ENCODE results near the gene PTH2. TPM values are rescaled to one million over a fixed set of nuclear protein-coding genes. Genes with fewer than 3 reads are reported as not detected.
"Not testable (repeated sequence)": the region's sequence is repeated elsewhere in the genome, so short reads cannot be mapped to it uniquely, and the experiment has no call there.

PTH2 gene
- total RNA-seq, 1 donor from 2014 or later = not detected

DNA sequence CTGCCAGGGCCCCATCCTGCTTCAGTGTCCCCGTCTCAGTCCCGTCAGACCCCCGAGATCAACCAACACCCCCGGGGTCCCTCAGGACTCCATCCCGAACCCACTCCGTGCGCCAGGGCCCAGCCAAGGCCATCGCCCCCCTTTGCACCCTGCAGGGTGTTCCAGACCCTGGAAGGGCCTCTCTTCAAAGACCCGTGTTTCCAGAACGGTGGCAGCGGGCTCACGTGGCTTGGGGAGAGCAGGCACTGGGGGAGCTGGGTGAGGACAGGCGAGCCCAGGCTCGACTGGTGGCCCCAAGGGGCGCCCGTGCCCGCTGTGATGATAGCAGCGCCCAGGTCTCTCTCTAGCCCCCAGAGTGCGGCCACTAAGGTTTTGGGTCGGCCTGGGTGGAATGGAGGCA is 33.8 kb downstream of the PTH2 start:
- Histone ChIP-seq H3K27me3 (ENCODE audit: control insufficient read depth in 3 of 3, insufficient read depth in 3 of 3, low read length in 3 of 3) (peaks cover 0 to 30% (median 13%) of the 10 kb centered on the region in 3 donors), H3K4me3 (ENCODE audit: low read length in 3 of 3) (no peak overlapping the region), H3K27ac (ENCODE audit: low read depth, low read length) (no peak overlapping the region), H3K9me3 (ENCODE audit: control insufficient read depth in 3 of 3, low read length in 3 of 3) (no peaks in the 10 kb centered on the region), H3K9ac (ENCODE audit: low read depth in 1 of 3, low read length in 3 of 3) (no peak overlapping the region), H3K4me1 (ENCODE audit: control insufficient read depth in 3 of 3, insufficient read depth in 3 of 3, low read length in 3 of 3) (no peaks in the 10 kb centered on the region), H3K36me3 (ENCODE audit: control insufficient read depth in 3 of 3, insufficient read depth in 3 of 3, low read length in 3 of 3) (no peaks in the 10 kb centered on the region)

DNA sequence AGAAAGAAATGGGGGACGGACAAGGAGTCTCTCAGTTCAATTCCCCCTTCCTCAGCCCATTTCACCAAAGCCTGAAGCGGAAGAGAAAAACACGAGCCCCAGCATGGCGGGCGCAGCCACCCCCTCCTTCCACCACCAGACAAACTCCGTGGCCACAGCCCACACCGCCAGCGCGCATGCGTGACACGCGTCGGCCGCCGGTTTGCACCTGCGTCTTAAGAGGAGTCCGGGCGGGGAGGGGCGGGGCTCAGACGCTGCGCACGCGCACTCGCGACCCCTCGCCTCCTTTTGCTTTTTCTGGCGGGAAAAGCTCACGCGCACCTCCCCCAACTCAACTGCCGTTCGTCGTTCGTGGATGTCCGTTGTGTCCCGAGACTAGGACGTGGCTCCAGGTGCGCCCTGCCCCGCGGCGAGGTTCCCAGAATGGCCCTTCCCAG is 35.3 kb downstream of the PTH2 start, which contains the start of gene KASH5:
KASH5 (plus strand) TSS at position 314 of the 437 bp plus-strand sequence. CDS start 2,635 bp downstream, outside the sequence.
- no peak within 1 kb of the TSS for H3K27ac ChIP-seq (ENCODE audit: low read depth, low read length)
- no peaks in the 10 kb centered on the region for H3K4me1 ChIP-seq (ENCODE audit: control insufficient read depth in 3 of 3, insufficient read depth in 3 of 3, low read length in 3 of 3)
- no peak within 1 kb of the TSS for H3K9ac ChIP-seq (ENCODE audit: low read depth in 1 of 3, low read length in 3 of 3)
- no peaks in the 10 kb centered on the region for H3K9me3 ChIP-seq (ENCODE audit: control insufficient read depth in 3 of 3, low read length in 3 of 3)
- H3K27me3 ChIP-seq (ENCODE audit: control insufficient read depth in 3 of 3, insufficient read depth in 3 of 3, low read length in 3 of 3) = peaks cover 0 to 26% (median 4%) of the 10 kb centered on the region in 3 donors
- H3K4me3 ChIP-seq (ENCODE audit: low read length in 3 of 3) = no peak within 1 kb of the TSS
- H3K36me3 ChIP-seq (ENCODE audit: control insufficient read depth in 3 of 3, insufficient read depth in 3 of 3, low read length in 3 of 3) = no peaks in the 10 kb centered on the region

DNA sequence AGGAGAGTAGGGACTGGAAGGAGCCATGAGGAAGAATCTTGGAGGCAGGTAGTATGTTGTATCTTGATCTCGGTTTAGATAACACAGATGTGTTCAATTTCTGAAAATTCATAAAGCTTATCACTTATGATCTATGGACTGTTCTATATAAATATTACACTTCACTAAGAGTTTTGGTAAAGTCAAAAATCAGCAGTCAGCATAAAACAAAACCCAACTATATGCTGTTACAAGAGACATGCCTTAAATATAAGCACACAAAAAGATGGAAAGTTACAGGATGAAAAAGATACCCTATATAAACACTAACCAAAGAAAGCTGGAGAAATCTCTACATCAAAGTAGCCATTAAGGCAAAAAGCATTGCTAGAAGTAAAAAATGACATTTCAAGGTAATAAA is 39.6 kb downstream of the PTH2 start:
- H3K9ac ChIP-seq (ENCODE audit: low read depth in 1 of 3, low read length in 3 of 3) = no peak overlapping the region
- H3K9me3 ChIP-seq (ENCODE audit: control insufficient read depth in 3 of 3, low read length in 3 of 3) = peaks cover 0 to 3% (median 0%) of the 10 kb centered on the region in 3 donors
- no peaks in the 10 kb centered on the region for H3K36me3 ChIP-seq (ENCODE audit: control insufficient read depth in 3 of 3, insufficient read depth in 3 of 3, low read length in 3 of 3)
- H3K27ac ChIP-seq (ENCODE audit: low read depth, low read length) = no peak overlapping the region
- peaks cover 0 to 6% (median 3%) of the 10 kb centered on the region in 3 donors for H3K27me3 ChIP-seq (ENCODE audit: control insufficient read depth in 3 of 3, insufficient read depth in 3 of 3, low read length in 3 of 3)
- H3K4me1 ChIP-seq (ENCODE audit: control insufficient read depth in 3 of 3, insufficient read depth in 3 of 3, low read length in 3 of 3) = no peaks in the 10 kb centered on the region
- H3K4me3 ChIP-seq (ENCODE audit: low read length in 3 of 3) = no peak overlapping the region

GRCh38 chr19:49382639-49383038 is 40.6 kb downstream of the PTH2 start:
- Histone ChIP-seq H3K27me3 (ENCODE audit: control insufficient read depth in 3 of 3, insufficient read depth in 3 of 3, low read length in 3 of 3) (peaks cover 0 to 3% (median 0%) of the 10 kb centered on the region in 3 donors), H3K9me3 (ENCODE audit: control insufficient read depth in 3 of 3, low read length in 3 of 3) (peaks cover 0 to 3% (median 0%) of the 10 kb centered on the region in 3 donors), H3K27ac (ENCODE audit: low read depth, low read length) (no peak overlapping the region), H3K4me3 (ENCODE audit: low read length in 3 of 3) (no peak overlapping the region), H3K9ac (ENCODE audit: low read depth in 1 of 3, low read length in 3 of 3) (no peak overlapping the region), H3K36me3 (ENCODE audit: control insufficient read depth in 3 of 3, insufficient read depth in 3 of 3, low read length in 3 of 3) (no peaks in the 10 kb centered on the region), H3K4me1 (ENCODE audit: control insufficient read depth in 3 of 3, insufficient read depth in 3 of 3, low read length in 3 of 3) (no peaks in the 10 kb centered on the region)

- Histone ChIP-seq H3K4me1 (ENCODE audit: control insufficient read depth in 3 of 3, insufficient read depth in 3 of 3, low read length in 3 of 3) (no peaks in the 10 kb centered on the region), H3K9me3 (ENCODE audit: control insufficient read depth in 3 of 3, low read length in 3 of 3) (peaks cover 0 to 3% (median 0%) of the 10 kb centered on the region in 3 donors), H3K36me3 (ENCODE audit: control insufficient read depth in 3 of 3, insufficient read depth in 3 of 3, low read length in 3 of 3) (no peaks in the 10 kb centered on the region), H3K27me3 (ENCODE audit: control insufficient read depth in 3 of 3, insufficient read depth in 3 of 3, low read length in 3 of 3) (peaks cover 6 to 7% (median 7%) of the 10 kb centered on the region in 3 donors), H3K4me3 (ENCODE audit: low read length in 3 of 3) (no peak overlapping the region), H3K9ac (ENCODE audit: low read depth in 1 of 3, low read length in 3 of 3) (no peak overlapping the region), H3K27ac (ENCODE audit: low read depth, low read length) (no peak overlapping the region)
These were observed 42.9 kb downstream of the PTH2 start for GRCh38 chr19:49380391-49380790.

DNA sequence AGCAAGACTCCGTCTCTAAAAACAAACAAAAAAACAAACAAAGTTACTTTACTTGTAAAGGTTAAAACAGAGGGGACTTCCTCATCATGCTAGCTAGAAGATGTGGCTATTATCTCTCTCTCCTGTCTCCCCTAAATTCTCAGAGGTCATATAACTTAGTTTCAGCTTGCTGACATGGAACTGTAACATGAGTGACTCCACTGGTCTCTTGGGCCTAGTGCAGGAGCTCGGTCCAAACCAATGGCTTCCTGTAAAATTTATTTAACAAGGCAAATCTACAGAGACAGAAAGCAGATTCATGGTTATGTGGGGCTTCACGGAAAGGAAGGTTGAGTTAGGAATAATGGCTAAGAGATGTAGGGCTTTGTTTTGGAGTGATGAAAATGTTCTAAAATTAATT is 44.7 kb downstream of the PTH2 start:
- H3K27me3 ChIP-seq (ENCODE audit: control insufficient read depth in 3 of 3, insufficient read depth in 3 of 3, low read length in 3 of 3) = peaks cover 10 to 14% (median 13%) of the 10 kb centered on the region in 3 donors
- no peaks in the 10 kb centered on the region for H3K36me3 ChIP-seq (ENCODE audit: control insufficient read depth in 3 of 3, insufficient read depth in 3 of 3, low read length in 3 of 3)
- no peak overlapping the region for H3K4me3 ChIP-seq (ENCODE audit: low read length in 3 of 3)
- no peak overlapping the region for H3K9ac ChIP-seq (ENCODE audit: low read depth in 1 of 3, low read length in 3 of 3)
- H3K27ac ChIP-seq (ENCODE audit: low read depth, low read length) = no peak overlapping the region
- no peaks in the 10 kb centered on the region for H3K4me1 ChIP-seq (ENCODE audit: control insufficient read depth in 3 of 3, insufficient read depth in 3 of 3, low read length in 3 of 3)
- peaks cover 0 to 3% (median 0%) of the 10 kb centered on the region in 3 donors for H3K9me3 ChIP-seq (ENCODE audit: control insufficient read depth in 3 of 3, low read length in 3 of 3)

- Histone ChIP-seq H3K9ac (ENCODE audit: low read depth in 1 of 3, low read length in 3 of 3) (no peak overlapping the region), H3K27ac (ENCODE audit: low read depth, low read length) (no peak overlapping the region), H3K9me3 (ENCODE audit: control insufficient read depth in 3 of 3, low read length in 3 of 3) (no peaks in the 10 kb centered on the region), H3K4me1 (ENCODE audit: control insufficient read depth in 3 of 3, insufficient read depth in 3 of 3, low read length in 3 of 3) (no peaks in the 10 kb centered on the region), H3K4me3 (ENCODE audit: low read length in 3 of 3) (no peak overlapping the region), H3K36me3 (ENCODE audit: control insufficient read depth in 3 of 3, insufficient read depth in 3 of 3, low read length in 3 of 3) (no peaks in the 10 kb centered on the region), H3K27me3 (ENCODE audit: control insufficient read depth in 3 of 3, insufficient read depth in 3 of 3, low read length in 3 of 3) (peaks cover 7 to 14% (median 13%) of the 10 kb centered on the region in 3 donors)
These were observed 48.4 kb downstream of the PTH2 start for GRCh38 chr19:49374665-49375434.

GRCh38 chr19:49373174-49373573 is 50.1 kb downstream of the PTH2 start:
- not testable (repeated sequence) for H3K9ac ChIP-seq (ENCODE audit: low read depth in 1 of 3, low read length in 3 of 3); H3K27ac ChIP-seq (ENCODE audit: low read depth, low read length)

More at GRCh38 chr19:49373174-49373573, 50.1 kb downstream of the PTH2 start:
- H3K4me3 ChIP-seq (ENCODE audit: low read length in 3 of 3); H3K9me3 ChIP-seq (ENCODE audit: control insufficient read depth in 3 of 3, low read length in 3 of 3); H3K4me1 ChIP-seq (ENCODE audit: control insufficient read depth in 3 of 3, insufficient read depth in 3 of 3, low read length in 3 of 3); H3K36me3 ChIP-seq (ENCODE audit: control insufficient read depth in 3 of 3, insufficient read depth in 3 of 3, low read length in 3 of 3): not testable (repeated sequence)
- peaks cover 7 to 15% (median 14%) of the 10 kb centered on the region in 3 donors for H3K27me3 ChIP-seq (ENCODE audit: control insufficient read depth in 3 of 3, insufficient read depth in 3 of 3, low read length in 3 of 3)
